ENCODE measurements around the gene GCC1. TPM values are rescaled to one million over a fixed set of nuclear protein-coding genes. Genes with fewer than 3 reads are reported as not detected.

Gene GCC1
- total RNA-seq, 1 experiment from 2014 or later: 16.8 TPM

- no peaks in the 10 kb centered on the region for H3K79me2 ChIP-seq (ENCODE audit: insufficient read depth, low read length)
- H3K27ac ChIP-seq (ENCODE audit: insufficient read length, low read depth, low read length): no peak overlapping the region
- Mint-ChIP-seq H3K27me3 (ENCODE audit: low read depth) (no peaks in the 10 kb centered on the region), H3K36me3 (ENCODE audit: insufficient read depth in 1 of 3, low read depth in 3 of 3) (peaks cover 8 to 23% (median 21%) of the 10 kb centered on the region in 3 experiments), H3K9me3 (no peaks in the 10 kb centered on the region), H3K4me3 (no peak overlapping the region), H3K4me1 (peaks cover 1 to 5% of the 10 kb centered on the region in 2 experiments; a peak in 3 of 4 replicates), H3K27ac (no peak overlapping the region)
- no peak overlapping the region for H2BK120ac ChIP-seq (ENCODE audit: low read depth, low read length, poor library complexity, severe bottlenecking)
- no peaks in the 10 kb centered on the region for H3K4me1 ChIP-seq (ENCODE audit: insufficient read depth, low read length)
- H3K4ac ChIP-seq (ENCODE audit: low read depth, low read length): no peak overlapping the region
- H3K23me2 ChIP-seq (ENCODE audit: insufficient read length, low read depth, low read length, poor library complexity, severe bottlenecking): no peaks in the 10 kb centered on the region
- H4K8ac ChIP-seq (replicated peaks; ENCODE audit: insufficient read length, low read depth, low read length): no peak overlapping the region
- no peak overlapping the region for H3K18ac ChIP-seq (ENCODE audit: insufficient read length, low read depth, low read length)
- no peak overlapping the region for H2BK5ac ChIP-seq (ENCODE audit: insufficient read length, low read length)
- no peak overlapping the region for H2BK20ac ChIP-seq (ENCODE audit: low read depth, low read length, poor library complexity, severe bottlenecking)
- H4K20me1 ChIP-seq (ENCODE audit: control insufficient read depth, insufficient read depth, insufficient read length): no peaks in the 10 kb centered on the region
- H2AFZ ChIP-seq (ENCODE audit: low read length): no peak overlapping the region
- H3K27me3 ChIP-seq (ENCODE audit: insufficient read depth, low read length): no peaks in the 10 kb centered on the region
- H3K23ac ChIP-seq (ENCODE audit: insufficient read length, low read depth, low read length): no peak overlapping the region
- no peak overlapping the region for H4K5ac ChIP-seq (ENCODE audit: insufficient read length, low read depth, low read length)
- no peak for DNase-seq
- no peak overlapping the region for H2BK15ac ChIP-seq (ENCODE audit: low read depth, low read length)
- no CpG with 5 or more reads among the region's 4 CpGs for WGBS (ENCODE audit: extremely low coverage, insufficient read length, low lambda C conversion rate)
- H3K4me2 ChIP-seq (ENCODE audit: insufficient read depth, insufficient read length, low read length): no peak overlapping the region
- no peak overlapping the region for H3T11ph ChIP-seq (ENCODE audit: low read length)
- no peak overlapping the region for H2BK12ac ChIP-seq (ENCODE audit: insufficient read length, low read depth, low read length)
- H4K91ac ChIP-seq (ENCODE audit: insufficient read length, low read depth, low read length): no peak overlapping the region
- no peaks in the 10 kb centered on the region for H3K9me3 ChIP-seq (ENCODE audit: control insufficient read depth, low read depth, low read length)
- H3K56ac ChIP-seq (ENCODE audit: insufficient read length, low read depth, low read length): no peak overlapping the region
- H3K14ac ChIP-seq (ENCODE audit: insufficient read depth, low read length): no peak overlapping the region
- H2AK5ac ChIP-seq (ENCODE audit: insufficient read length, low read length): no peak overlapping the region
- no peaks in the 10 kb centered on the region for H3K79me1 ChIP-seq (ENCODE audit: insufficient read depth, low read depth, low read length, poor library complexity, severe bottlenecking)
- no peak for TF ChIP-seq CTCF (conservative IDR thresholded peaks at IDR 0.05)
- no peak overlapping the region for H3K9ac ChIP-seq (ENCODE audit: extremely low read depth, insufficient read length, low read length)
Observed at GRCh38 chr7:127578711-127579275, 6.6 kb downstream of the GCC1 start.

All from H9 (cell line).